ENCODE results near the gene C8A.

DNA sequence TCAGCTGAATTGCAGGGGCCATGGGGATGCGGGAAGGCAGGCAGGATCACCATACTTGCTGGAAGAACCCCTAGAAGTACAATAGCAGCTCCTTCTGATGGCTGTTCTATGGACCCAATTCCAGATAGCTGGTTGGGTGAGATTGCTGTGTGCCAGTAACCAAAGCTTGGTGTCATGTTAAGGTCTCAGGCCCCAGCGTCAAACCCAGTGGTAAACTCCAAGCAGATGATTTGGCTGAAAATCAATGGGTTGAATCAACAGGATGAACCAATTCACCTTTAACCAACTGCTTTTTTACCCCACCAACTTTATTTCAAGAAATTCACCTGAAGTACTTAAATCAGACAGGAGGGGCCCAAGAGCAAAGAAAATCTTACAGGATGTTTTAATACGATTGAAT, 73.4 kb downstream of the C8A start:
- TF ChIP-seq, protein P1, sequence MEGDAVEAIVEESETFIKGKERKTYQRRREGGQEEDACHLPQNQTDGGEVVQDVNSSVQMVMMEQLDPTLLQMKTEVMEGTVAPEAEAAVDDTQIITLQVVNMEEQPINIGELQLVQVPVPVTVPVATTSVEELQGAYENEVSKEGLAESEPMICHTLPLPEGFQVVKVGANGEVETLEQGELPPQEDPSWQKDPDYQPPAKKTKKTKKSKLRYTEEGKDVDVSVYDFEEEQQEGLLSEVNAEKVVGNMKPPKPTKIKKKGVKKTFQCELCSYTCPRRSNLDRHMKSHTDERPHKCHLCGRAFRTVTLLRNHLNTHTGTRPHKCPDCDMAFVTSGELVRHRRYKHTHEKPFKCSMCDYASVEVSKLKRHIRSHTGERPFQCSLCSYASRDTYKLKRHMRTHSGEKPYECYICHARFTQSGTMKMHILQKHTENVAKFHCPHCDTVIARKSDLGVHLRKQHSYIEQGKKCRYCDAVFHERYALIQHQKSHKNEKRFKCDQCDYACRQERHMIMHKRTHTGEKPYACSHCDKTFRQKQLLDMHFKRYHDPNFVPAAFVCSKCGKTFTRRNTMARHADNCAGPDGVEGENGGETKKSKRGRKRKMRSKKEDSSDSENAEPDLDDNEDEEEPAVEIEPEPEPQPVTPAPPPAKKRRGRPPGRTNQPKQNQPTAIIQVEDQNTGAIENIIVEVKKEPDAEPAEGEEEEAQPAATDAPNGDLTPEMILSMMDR (optimal IDR thresholded peaks at IDR 0.05 in 1 of 3, IDR thresholded peaks at IDR 0.05 in 1 of 3, conservative IDR thresholded peaks at IDR 0.05 in 1 of 3; ENCODE audit: extremely low read depth in 1 of 3, insufficient read depth in 2 of 3, low read length in 3 of 3) = no peak
- TF ChIP-seq EZH2 (IDR thresholded peaks at IDR 0.05; ENCODE audit: low read length) = no peak

All from keratinocyte (primary cell).